GM23338 (cell line): ENCODE measurements around the gene MAP3K14. TPM values are rescaled to one million over a fixed set of nuclear protein-coding genes. Genes with fewer than 3 reads are reported as not detected.

ENCODE experiments used
- ATAC-seq: fragments of 200-7000 bp; cut with Tn5 transposase; 3 replicates; pipeline ENCODE4 v1.9.1; 2020
- DNase-seq: peaks from one replicate; pipeline ENCODE4 v3.0.0-alpha.2; 2015; ENCODE audit warnings: low spot score
- H2AFZ ChIP-seq: fragments of 200-600 bp; sonication (generic); 2 replicates; pipeline ENCODE4 v1.8.0; 2016; ENCODE audit warnings: antibody characterized with exemption, mild to moderate bottlenecking, moderate library complexity
- H3F3A ChIP-seq: fragments of 200-600 bp; sonication (generic); replicated peaks from 2 replicates; pipeline ENCODE4 v1.8.0; 2017; ENCODE audit warnings: antibody characterized with exemption, mixed run types, low read depth
- H3K27ac ChIP-seq: fragments of 200-600 bp; sonication (generic); 2 replicates; pipeline ENCODE4 v1.6.1; 2016; ENCODE audit warnings: low read depth
- H3K27me3 ChIP-seq: fragments of 200-600 bp; sonication (generic); 2 replicates; pipeline ENCODE4 v1.8.0; 2016; ENCODE audit warnings: mild to moderate bottlenecking, mixed run types, moderate library complexity; ENCODE audit not compliant: insufficient read depth
- H3K36me3 ChIP-seq: fragments of 200-600 bp; sonication (generic); 2 replicates; pipeline ENCODE4 v1.8.0; 2016; ENCODE audit warnings: mild to moderate bottlenecking; ENCODE audit not compliant: insufficient read depth
- H3K4me1 ChIP-seq: fragments of 200-600 bp; sonication (generic); 2 replicates; pipeline ENCODE4 v1.8.0; 2016; ENCODE audit warnings: mild to moderate bottlenecking, moderate library complexity; ENCODE audit not compliant: insufficient read depth
- H3K4me2 ChIP-seq: fragments of 200-600 bp; sonication (generic); 2 replicates; pipeline ENCODE4 v1.7.1; 2017; ENCODE audit warnings: mixed run types
- H3K4me3 ChIP-seq: fragments of 200-600 bp; sonication (generic); 2 replicates; pipeline ENCODE4 v1.6.1; 2016; ENCODE audit warnings: mixed run types
- H3K79me2 ChIP-seq: fragments of 200-600 bp; sonication (generic); replicated peaks from 2 replicates; pipeline ENCODE4 v1.8.0; 2017; ENCODE audit warnings: mild to moderate bottlenecking; ENCODE audit not compliant: insufficient read depth
- H3K9me2 ChIP-seq: fragments of 200-600 bp; sonication (generic); 2 replicates; pipeline ENCODE4 v1.8.0; 2017; ENCODE audit not compliant: insufficient read depth
- H4K20me1 ChIP-seq: fragments of 200-600 bp; sonication (generic); replicated peaks from 2 replicates; pipeline ENCODE4 v1.8.0; 2017; ENCODE audit warnings: mild to moderate bottlenecking; ENCODE audit not compliant: insufficient read depth
- H3K27ac Mint-ChIP-seq: 2 replicates; pipeline ENCODE4 v1.8.0; 2020; ENCODE audit warnings: inconsistent platforms, mild to moderate bottlenecking, moderate library complexity, mixed read lengths
- H3K27me3 Mint-ChIP-seq: 3 replicates; pipeline ENCODE4 v1.8.0; 2022; ENCODE audit warnings: low read depth, mild to moderate bottlenecking, moderate library complexity, mixed read lengths, inconsistent platforms; ENCODE audit not compliant: insufficient read depth, poor library complexity
- H3K36me3 Mint-ChIP-seq: 3 replicates; pipeline ENCODE4 v1.8.0; 2021; ENCODE audit warnings: low read depth, mild to moderate bottlenecking, inconsistent platforms, moderate library complexity, mixed read lengths
- H3K4me1 Mint-ChIP-seq: 3 replicates; pipeline ENCODE4 v1.8.0; 2020; ENCODE audit warnings: mild to moderate bottlenecking, inconsistent platforms, mixed read lengths
- H3K4me3 Mint-ChIP-seq: 3 replicates; pipeline ENCODE4 v1.8.0; 2021; ENCODE audit warnings: moderate library complexity, mild to moderate bottlenecking, inconsistent platforms, mixed read lengths
- H3K9me3 Mint-ChIP-seq: 3 replicates; pipeline ENCODE4 v1.8.0; 2020; ENCODE audit warnings: moderate library complexity, mild to moderate bottlenecking, inconsistent platforms, mixed read lengths
- CREB1 ChIP-seq: fragments of 250-450 bp; sonication (Bioruptor Pico); IDR thresholded peaks from 2 replicates; pipeline ENCODE4 v1.5.0; 2020; ENCODE audit warnings: low read depth, mild to moderate bottlenecking, moderate library complexity
- CTCF ChIP-seq, 2 experiments: fragments of 200-600 bp in 1 of 2; sonication (generic) in 1 of 2; conservative IDR thresholded peaks; 2 replicates each; pipeline versions ENCODE4 v1.5.1 to v1.6.1; 2016 to 2017; ENCODE audit warnings: antibody characterized with exemption in 2 of 2, low read depth in 2 of 2, mild to moderate bottlenecking in 2 of 2, moderate library complexity in 1 of 2
- EZH2 ChIP-seq: fragments of 200-600 bp; sonication (generic); IDR thresholded peaks from one replicate; pipeline ENCODE4 v1.8.0; 2017; ENCODE audit warnings: antibody characterized with exemption, mild to moderate bottlenecking, low read depth; ENCODE audit not compliant: unreplicated experiment
- EZH2phosphoT487 ChIP-seq: fragments of 200-600 bp; sonication (generic); IDR thresholded peaks from one replicate; pipeline ENCODE4 v1.8.1; 2018; ENCODE audit warnings: antibody characterized with exemption; ENCODE audit not compliant: unreplicated experiment
- JUNB ChIP-seq: IDR thresholded peaks from one replicate; pipeline ENCODE4 v1.6.1; 2016; ENCODE audit warnings: antibody characterized with exemption; ENCODE audit not compliant: unreplicated experiment
- NANOG ChIP-seq: IDR thresholded peaks from 2 replicates; pipeline ENCODE4 v1.6.1; 2016; ENCODE audit warnings: antibody characterized with exemption, borderline replicate concordance
- POLR2AphosphoS5 ChIP-seq: IDR thresholded peaks from 2 replicates; pipeline ENCODE4 v1.6.1; 2016; ENCODE audit warnings: antibody characterized with exemption, low read depth
- ZNF114 ChIP-seq: fragments of 250-450 bp; sonication (Bioruptor Pico); IDR thresholded peaks from 2 replicates; pipeline ENCODE4 v1.5.0; 2020; ENCODE audit warnings: mild to moderate bottlenecking, moderate library complexity
- ZNF331 ChIP-seq: fragments of 250-450 bp; sonication (Bioruptor Pico); IDR thresholded peaks from 2 replicates; pipeline ENCODE4 v1.5.0; 2020; ENCODE audit warnings: low read depth, mild to moderate bottlenecking, moderate library complexity
- polyA plus RNA-seq: library from polyadenylated mRNA; unstranded; fragments of >200 nt; fragmentation: Nextera tagmentation; extraction: Ambion mirVana; gene quantifications from 2 replicates; pipeline ENCODE4 v1.2.1, GENCODE V29; 2016
- total RNA-seq: library from RNA; depleted of rRNA; stranded (reverse); fragments of >200 nt; shearing (Covaris generic); gene quantifications from 2 replicates; pipeline ENCODE4 v1.2.3, GENCODE V29; 2014
- TF ChIP-seq, protein P1 (sequence below): IDR thresholded peaks from 2 replicates; pipeline ENCODE4 v1.6.1; 2016; ENCODE audit warnings: antibody characterized with exemption

Gene MAP3K14
- total and polyA plus RNA-seq, 2 experiments from 2014 or later: 1.3 to 4.9 TPM

DNA sequence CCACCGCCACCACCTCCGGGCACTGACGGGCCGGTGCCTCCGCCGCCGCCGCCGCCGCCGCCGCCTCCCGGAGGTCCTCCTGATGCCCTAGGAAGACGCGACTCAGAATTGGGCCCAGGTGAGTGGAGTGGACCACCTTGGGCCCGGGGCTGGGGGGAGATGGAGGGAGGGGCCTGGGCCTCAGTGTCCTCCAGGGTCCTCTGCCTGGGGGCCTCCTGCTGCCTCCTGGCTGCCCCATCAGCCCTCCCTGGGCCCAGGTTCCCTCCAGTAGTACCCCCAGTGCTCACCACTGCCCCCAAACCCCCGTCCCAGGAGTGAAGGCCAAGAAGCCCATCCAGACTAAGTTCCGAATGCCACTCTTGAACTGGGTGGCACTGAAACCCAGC is 74.8 kb downstream of the MAP3K14 start:
- H3F3A ChIP-seq: peaks cover 22% of the 10 kb centered on the region; the same call in 1 of the 2 replicates
- H3K27me3 ChIP-seq: peaks cover 40% of the 10 kb centered on the region
- no peak overlapping the region for H3K27ac ChIP-seq
- H4K20me1 ChIP-seq: no peaks in the 10 kb centered on the region
- no peaks in the 10 kb centered on the region for H3K79me2 ChIP-seq
- no peak overlapping the region for H2AFZ ChIP-seq
- Mint-ChIP-seq H3K27me3 (peaks cover 49% of the 10 kb centered on the region), H3K27ac (no peak overlapping the region), H3K9me3 (no peaks in the 10 kb centered on the region; the same call in 2 of the 3 replicates), H3K4me3 (peak overlapping the region; percentile 67), H3K36me3 (no peaks in the 10 kb centered on the region; the same call in 2 of the 3 replicates), H3K4me1 (peaks cover 23% of the 10 kb centered on the region)
- no peaks in the 10 kb centered on the region for H3K36me3 ChIP-seq
- TF ChIP-seq EZH2phosphoT487 (no peak), ZNF331 (CRISPR knock-in tag) (no peak), CREB1 (no peak), NANOG (no peak), CTCF (conservative IDR thresholded peaks at IDR 0.05; ENCODE audit: low read depth in 2 of 2) (no peak), POLR2AphosphoS5 (no peak), JUNB (no peak), ZNF114 (CRISPR knock-in tag) (no peak), EZH2 (no peak)
- TF ChIP-seq, protein P1, sequence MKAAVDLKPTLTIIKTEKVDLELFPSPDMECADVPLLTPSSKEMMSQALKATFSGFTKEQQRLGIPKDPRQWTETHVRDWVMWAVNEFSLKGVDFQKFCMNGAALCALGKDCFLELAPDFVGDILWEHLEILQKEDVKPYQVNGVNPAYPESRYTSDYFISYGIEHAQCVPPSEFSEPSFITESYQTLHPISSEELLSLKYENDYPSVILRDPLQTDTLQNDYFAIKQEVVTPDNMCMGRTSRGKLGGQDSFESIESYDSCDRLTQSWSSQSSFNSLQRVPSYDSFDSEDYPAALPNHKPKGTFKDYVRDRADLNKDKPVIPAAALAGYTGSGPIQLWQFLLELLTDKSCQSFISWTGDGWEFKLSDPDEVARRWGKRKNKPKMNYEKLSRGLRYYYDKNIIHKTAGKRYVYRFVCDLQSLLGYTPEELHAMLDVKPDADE: no peak
- no peaks in the 10 kb centered on the region for H3K9me2 ChIP-seq
- peak overlapping the region; percentile 99; the same call in 1 of the 2 replicates for H3K4me2 ChIP-seq
- ATAC-seq: no peak; the same call in 2 of the 3 replicates
- peak overlapping the region; percentile 90 for H3K4me3 ChIP-seq
- H3K4me1 ChIP-seq: peaks cover 16% of the 10 kb centered on the region; the same call in 1 of the 2 replicates
- no peak for DNase-seq

DNA sequence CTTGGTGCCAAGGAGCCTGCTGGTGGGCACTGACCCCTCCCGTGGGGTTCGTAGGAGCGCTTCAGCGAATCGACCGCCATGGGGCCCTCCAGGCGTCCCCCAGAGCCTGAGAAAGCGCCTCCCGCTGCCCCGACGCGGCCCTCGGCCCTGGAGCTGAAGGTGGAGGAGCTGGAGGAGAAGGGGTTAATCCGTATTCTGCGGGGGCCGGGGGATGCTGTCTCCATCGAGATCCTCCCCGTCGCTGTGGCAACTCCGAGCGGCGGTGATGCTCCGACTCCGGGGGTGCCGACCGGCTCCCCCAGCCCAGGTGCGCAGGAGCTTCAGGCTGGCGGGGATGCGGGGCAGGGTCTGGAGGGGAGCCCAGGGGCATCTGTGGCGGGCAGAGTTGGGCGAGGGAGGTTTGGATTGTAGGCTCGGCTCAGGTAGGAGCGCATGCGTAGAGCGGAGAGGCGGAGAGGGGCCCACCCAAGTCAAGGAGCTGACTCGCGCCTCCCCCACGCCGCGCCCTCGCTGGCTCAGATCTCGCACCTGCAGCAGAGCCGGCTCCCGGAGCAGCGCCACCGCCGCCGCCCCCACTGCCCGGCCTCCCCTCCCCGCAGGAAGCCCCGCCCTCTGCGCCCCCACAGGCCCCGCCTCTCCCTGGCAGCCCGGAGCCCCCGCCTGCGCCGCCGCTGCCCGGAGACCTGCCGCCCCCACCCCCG is 75.3 kb downstream of the MAP3K14 start:
- Mint-ChIP-seq H3K27ac (no peak overlapping the region), H3K4me1 (peaks cover 19% of the 10 kb centered on the region), H3K27me3 (peaks cover 48% of the 10 kb centered on the region), H3K36me3 (no peaks in the 10 kb centered on the region; the same call in 2 of the 3 replicates), H3K4me3 (peak overlapping the region; percentile 76), H3K9me3 (no peaks in the 10 kb centered on the region; the same call in 2 of the 3 replicates)
- Histone ChIP-seq H3K4me3 (peak overlapping the region; percentile 90), H3K4me1 (peaks cover 15% of the 10 kb centered on the region), H3F3A (peaks cover 19% of the 10 kb centered on the region; the same call in 1 of the 2 replicates), H2AFZ (peak overlapping the region; percentile 89), H3K9me2 (no peaks in the 10 kb centered on the region), H3K4me2 (peak overlapping the region; percentile 99), H4K20me1 (no peaks in the 10 kb centered on the region), H3K79me2 (no peaks in the 10 kb centered on the region), H3K27ac (no peak overlapping the region), H3K27me3 (peaks cover 43% of the 10 kb centered on the region), H3K36me3 (no peaks in the 10 kb centered on the region)
- DNase-seq (peak; percentile 64), ATAC-seq (peak; percentile 62)
- TF ChIP-seq POLR2AphosphoS5: peak; percentile 47; the same call in 1 of the 2 replicates
- TF ChIP-seq ZNF114 (CRISPR knock-in tag): no peak
